ENCODE results near the gene SPATA3. TPM values are rescaled to one million over a fixed set of nuclear protein-coding genes. Genes with fewer than 3 reads are reported as not detected.

The SPATA3 gene
- total and polyA plus RNA-seq, 2 of the 13 experiments (the other 11 are each of a cell fraction or from before 2014, with no cell fraction given), result not detected

DNA sequence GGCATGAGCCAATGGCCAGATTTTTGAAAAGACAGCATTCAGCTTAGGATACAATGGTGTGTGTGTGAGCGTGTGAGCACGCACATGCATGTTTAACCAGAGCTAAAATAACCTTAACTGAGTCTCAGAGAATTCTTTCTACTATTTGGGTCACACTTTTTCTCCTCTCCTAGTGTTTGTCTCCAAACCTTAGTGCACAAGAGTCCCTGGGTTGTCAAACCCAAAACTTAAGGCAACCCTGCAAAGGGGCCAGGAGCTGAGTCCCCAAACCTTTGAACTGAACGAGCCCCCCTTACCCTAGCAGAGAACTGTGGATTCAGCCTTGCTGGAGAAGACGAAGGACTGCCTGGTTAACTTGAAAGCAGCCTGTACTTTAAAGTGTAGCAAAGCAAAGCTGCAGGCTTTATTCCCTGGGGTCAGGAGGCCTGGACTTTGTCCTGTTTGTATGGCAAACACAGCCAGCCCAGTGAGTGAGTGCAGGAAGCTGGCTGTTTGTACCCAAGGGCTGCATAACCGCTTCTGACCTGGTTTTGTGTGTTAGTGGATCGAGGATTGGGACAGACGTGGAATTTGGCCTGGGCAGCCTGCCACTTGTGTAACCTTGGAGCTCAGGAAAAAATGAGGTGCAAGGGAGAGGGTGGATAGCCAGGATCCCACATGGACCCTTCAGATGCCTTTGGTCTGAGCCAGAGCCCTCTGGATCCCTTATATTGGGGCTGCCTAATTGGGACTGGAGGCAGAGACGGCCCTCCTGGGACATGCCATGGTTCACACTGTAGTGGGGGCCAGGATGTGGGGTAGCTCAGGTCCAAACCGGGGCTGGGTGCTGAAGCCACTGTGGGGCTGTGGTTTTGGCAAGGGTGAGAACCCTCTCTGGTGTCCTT lies 54.3 kb downstream of the SPATA3 start (continued):
- TF ChIP-seq, protein P1, sequence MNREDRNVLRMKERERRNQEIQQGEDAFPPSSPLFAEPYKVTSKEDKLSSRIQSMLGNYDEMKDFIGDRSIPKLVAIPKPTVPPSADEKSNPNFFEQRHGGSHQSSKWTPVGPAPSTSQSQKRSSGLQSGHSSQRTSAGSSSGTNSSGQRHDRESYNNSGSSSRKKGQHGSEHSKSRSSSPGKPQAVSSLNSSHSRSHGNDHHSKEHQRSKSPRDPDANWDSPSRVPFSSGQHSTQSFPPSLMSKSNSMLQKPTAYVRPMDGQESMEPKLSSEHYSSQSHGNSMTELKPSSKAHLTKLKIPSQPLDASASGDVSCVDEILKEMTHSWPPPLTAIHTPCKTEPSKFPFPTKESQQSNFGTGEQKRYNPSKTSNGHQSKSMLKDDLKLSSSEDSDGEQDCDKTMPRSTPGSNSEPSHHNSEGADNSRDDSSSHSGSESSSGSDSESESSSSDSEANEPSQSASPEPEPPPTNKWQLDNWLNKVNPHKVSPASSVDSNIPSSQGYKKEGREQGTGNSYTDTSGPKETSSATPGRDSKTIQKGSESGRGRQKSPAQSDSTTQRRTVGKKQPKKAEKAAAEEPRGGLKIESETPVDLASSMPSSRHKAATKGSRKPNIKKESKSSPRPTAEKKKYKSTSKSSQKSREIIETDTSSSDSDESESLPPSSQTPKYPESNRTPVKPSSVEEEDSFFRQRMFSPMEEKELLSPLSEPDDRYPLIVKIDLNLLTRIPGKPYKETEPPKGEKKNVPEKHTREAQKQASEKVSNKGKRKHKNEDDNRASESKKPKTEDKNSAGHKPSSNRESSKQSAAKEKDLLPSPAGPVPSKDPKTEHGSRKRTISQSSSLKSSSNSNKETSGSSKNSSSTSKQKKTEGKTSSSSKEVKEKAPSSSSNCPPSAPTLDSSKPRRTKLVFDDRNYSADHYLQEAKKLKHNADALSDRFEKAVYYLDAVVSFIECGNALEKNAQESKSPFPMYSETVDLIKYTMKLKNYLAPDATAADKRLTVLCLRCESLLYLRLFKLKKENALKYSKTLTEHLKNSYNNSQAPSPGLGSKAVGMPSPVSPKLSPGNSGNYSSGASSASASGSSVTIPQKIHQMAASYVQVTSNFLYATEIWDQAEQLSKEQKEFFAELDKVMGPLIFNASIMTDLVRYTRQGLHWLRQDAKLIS (CRISPR knock-in tag; IDR thresholded peaks at IDR 0.05), result peak; percentile 98
- TF ChIP-seq FOXJ3 (CRISPR knock-in tag; IDR thresholded peaks at IDR 0.05; ENCODE audit: borderline replicate concordance) (peak; percentile 99), HNRNPLL (IDR thresholded peaks at IDR 0.05; ENCODE audit: low read depth, low read length, poor library complexity, severe bottlenecking) (no peak), MBNL3 (CRISPR knock-in tag; conservative IDR thresholded peaks at IDR 0.05) (no peak), NR2F6 (IDR thresholded peaks at IDR 0.05) (peak; percentile 97), NR2F6 (CRISPR knock-in tag; IDR thresholded peaks at IDR 0.05) (peak; percentile 99), ZSCAN31 (CRISPR knock-in tag; IDR thresholded peaks at IDR 0.05; ENCODE audit: low read depth) (peak; percentile 98), FIP1L1 (IDR thresholded peaks at IDR 0.05; ENCODE audit: borderline replicate concordance, insufficient read depth, low read depth, low read length) (peak; percentile 92; the same call in 1 of the 2 replicates), KMT2B (CRISPR knock-in tag; IDR thresholded peaks at IDR 0.05) (peak; percentile 79), HMG20B (CRISPR knock-in tag; conservative IDR thresholded peaks at IDR 0.05) (peak; percentile 98), MEIS1 (CRISPR knock-in tag; IDR thresholded peaks at IDR 0.05; ENCODE audit: borderline replicate concordance) (peak; percentile 74; the same call in 1 of the 2 replicates), ISL2 (CRISPR knock-in tag; IDR thresholded peaks at IDR 0.05) (peak; percentile 98), SNRNP70 (IDR thresholded peaks at IDR 0.05; ENCODE audit: low read depth, low read length) (no peak), EED (CRISPR knock-in tag; IDR thresholded peaks at IDR 0.05) (no peak; the same call in 1 of the 2 replicates), SP4 (CRISPR knock-in tag; IDR thresholded peaks at IDR 0.05) (peak; percentile 86), ZNF615 (CRISPR knock-in tag; IDR thresholded peaks at IDR 0.05; ENCODE audit: borderline replicate concordance) (peak; percentile 100), CCAR2 (optimal IDR thresholded peaks at IDR 0.05; ENCODE audit: low read depth, low read length) (peak; percentile 27)
- TF ChIP-seq, protein P2, sequence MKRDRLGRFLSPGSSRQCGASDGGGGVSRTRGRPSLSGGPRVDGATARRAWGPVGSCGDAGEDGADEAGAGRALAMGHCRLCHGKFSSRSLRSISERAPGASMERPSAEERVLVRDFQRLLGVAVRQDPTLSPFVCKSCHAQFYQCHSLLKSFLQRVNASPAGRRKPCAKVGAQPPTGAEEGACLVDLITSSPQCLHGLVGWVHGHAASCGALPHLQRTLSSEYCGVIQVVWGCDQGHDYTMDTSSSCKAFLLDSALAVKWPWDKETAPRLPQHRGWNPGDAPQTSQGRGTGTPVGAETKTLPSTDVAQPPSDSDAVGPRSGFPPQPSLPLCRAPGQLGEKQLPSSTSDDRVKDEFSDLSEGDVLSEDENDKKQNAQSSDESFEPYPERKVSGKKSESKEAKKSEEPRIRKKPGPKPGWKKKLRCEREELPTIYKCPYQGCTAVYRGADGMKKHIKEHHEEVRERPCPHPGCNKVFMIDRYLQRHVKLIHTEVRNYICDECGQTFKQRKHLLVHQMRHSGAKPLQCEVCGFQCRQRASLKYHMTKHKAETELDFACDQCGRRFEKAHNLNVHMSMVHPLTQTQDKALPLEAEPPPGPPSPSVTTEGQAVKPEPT (CRISPR knock-in tag; IDR thresholded peaks at IDR 0.05; ENCODE audit: low read depth), result no peak; the same call in 1 of the 2 replicates
- TF ChIP-seq, protein P3, sequence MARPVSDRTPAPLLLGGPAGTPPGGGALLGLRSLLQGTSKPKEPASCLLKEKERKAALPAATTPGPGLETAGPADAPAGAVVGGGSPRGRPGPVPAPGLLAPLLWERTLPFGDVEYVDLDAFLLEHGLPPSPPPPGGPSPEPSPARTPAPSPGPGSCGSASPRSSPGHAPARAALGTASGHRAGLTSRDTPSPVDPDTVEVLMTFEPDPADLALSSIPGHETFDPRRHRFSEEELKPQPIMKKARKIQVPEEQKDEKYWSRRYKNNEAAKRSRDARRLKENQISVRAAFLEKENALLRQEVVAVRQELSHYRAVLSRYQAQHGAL (CRISPR knock-in tag; IDR thresholded peaks at IDR 0.05; ENCODE audit: not compliant biosample characterization), result peak; percentile 92
- TF ChIP-seq, protein P4, sequence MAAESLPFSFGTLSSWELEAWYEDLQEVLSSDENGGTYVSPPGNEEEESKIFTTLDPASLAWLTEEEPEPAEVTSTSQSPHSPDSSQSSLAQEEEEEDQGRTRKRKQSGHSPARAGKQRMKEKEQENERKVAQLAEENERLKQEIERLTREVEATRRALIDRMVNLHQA (CRISPR knock-in tag; IDR thresholded peaks at IDR 0.05), result peak; percentile 88
- TF ChIP-seq, protein P5, sequence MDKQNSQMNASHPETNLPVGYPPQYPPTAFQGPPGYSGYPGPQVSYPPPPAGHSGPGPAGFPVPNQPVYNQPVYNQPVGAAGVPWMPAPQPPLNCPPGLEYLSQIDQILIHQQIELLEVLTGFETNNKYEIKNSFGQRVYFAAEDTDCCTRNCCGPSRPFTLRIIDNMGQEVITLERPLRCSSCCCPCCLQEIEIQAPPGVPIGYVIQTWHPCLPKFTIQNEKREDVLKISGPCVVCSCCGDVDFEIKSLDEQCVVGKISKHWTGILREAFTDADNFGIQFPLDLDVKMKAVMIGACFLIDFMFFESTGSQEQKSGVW (CRISPR knock-in tag; IDR thresholded peaks at IDR 0.05; ENCODE audit: borderline replicate concordance), result peak; percentile 56; the same call in 1 of the 2 replicates
